Heart left ventricle (tissue), 16 donors: ENCODE results near the gene KCNE2. TPM values are rescaled to one million over a fixed set of nuclear protein-coding genes. Genes with fewer than 3 reads are reported as not detected.

ENCODE experiments used
- ATAC-seq, 4 donors: fragments of 200-7000 bp; cut with Tn5 transposase; one replicate each; pipeline ENCODE4 v1.9.1; 2020 to 2022; ENCODE audit warnings: moderate library complexity in 4 of 4, mild to moderate bottlenecking in 3 of 4, moderate number of reproducible peaks in 1 of 4
- DNase-seq, 5 donors: peaks; one replicate each; pipeline ENCODE4 v3.0.0-alpha.2; 2020
- H3K27ac ChIP-seq, 12 donors: fragments of 200-600 bp; sonication (generic) in 4 of 12; one replicate each; pipeline versions ENCODE4 v1.5.0 to v1.8.0; 2016 to 2022; ENCODE audit warnings: mild to moderate bottlenecking in 2 of 12
- H3K27me3 ChIP-seq, 9 donors: fragments of 200-600 bp; sonication (generic) in 2 of 9; one replicate each; pipeline versions ENCODE4 v1.5.1 to v1.8.0; 2016 to 2022; ENCODE audit warnings: mild to moderate bottlenecking in 3 of 9
- H3K36me3 ChIP-seq, 9 donors: fragments of 200-600 bp; sonication (generic) in 2 of 9; one replicate each; pipeline versions ENCODE4 v1.5.0 to v1.8.0; 2018 to 2022; ENCODE audit warnings: mild to moderate bottlenecking in 2 of 9
- H3K4me1 ChIP-seq, 12 donors: fragments of 200-600 bp; sonication (generic) in 4 of 12; one replicate each; pipeline versions ENCODE4 v1.5.0 to v1.8.0; 2016 to 2022; ENCODE audit warnings: mild to moderate bottlenecking in 3 of 12
- H3K4me3 ChIP-seq, 12 donors: fragments of 200-600 bp; sonication (generic) in 4 of 12; one replicate each; pipeline versions ENCODE4 v1.5.0 to v1.8.0; 2017 to 2022; ENCODE audit warnings: mild to moderate bottlenecking in 9 of 12, moderate library complexity in 4 of 12
- H3K9me3 ChIP-seq, 12 donors: fragments of 200-600 bp; sonication (generic) in 4 of 12; one replicate each; pipeline versions ENCODE4 v1.5.0 to v1.8.0; 2016 to 2022; ENCODE audit warnings: mild to moderate bottlenecking in 1 of 12
- CTCF ChIP-seq, 12 donors: fragments of 200-600 bp; sonication (generic) in 4 of 12; IDR thresholded peaks; one replicate each; pipeline versions ENCODE4 v1.5.0 to v1.8.0; 2018 to 2022; ENCODE audit warnings: antibody characterized with exemption in 12 of 12, mild to moderate bottlenecking in 5 of 12
- POLR2A ChIP-seq, 2 donors: fragments of 450-650 bp; IDR thresholded peaks; one replicate each; pipeline ENCODE4 v1.6.1; 2017; ENCODE audit warnings: antibody characterized with exemption in 2 of 2, mild to moderate bottlenecking in 2 of 2, moderate library complexity in 2 of 2
- WGBS, 4 donors: extraction: QIAGEN DNeasy Blood & Tissue Kit in 2 of 4; methylation state at CpG; one replicate each; pipeline versions ENCODE4 v1.1.5 to v1.1.7; 2013 to 2018; 5-methylcytosine and 5-hydroxymethylcytosine counted together
- intact Hi-C, 10 donors: fragments of 100-400 bp; cut with DNase I; formaldehyde crosslinking; loops; one replicate each; pipeline versions ENCODE4 v1.11.1 to v1.14.2; 2022
- polyA plus RNA-seq, 2 donors: library from polyadenylated mRNA; stranded (reverse); fragments of 200-250 nt; gene quantifications; one replicate each; pipeline ENCODE4 v1.2.3, GENCODE V29; 2013
- total RNA-seq, 9 donors: library from RNA; depleted of rRNA in 2 of 9; stranded (reverse); fragments of >200 nt in 2 of 9; fragmentation: NEBNext Ultra II Directional in 3 of 9; extraction: Animal tissue kit (Norgen Biotek cat#: 25700) in 3 of 9; gene quantifications; one replicate each; pipeline versions ENCODE4 v1.1.0 to v1.2.4, GENCODE V29; 2016 to 2023
- donor health status: ischemic (EF 13 %, LVEDD 7.1; RV severe dilation, severe dysfunction).
- donor health status: healthy with polysubstance abuse.
- donor health status: DM: no; HTN: yes; CAD: no.
- donor health status: DM: no; HTN: no; CAD: no.
- donor health status: ischemic (EF 25% LVEDD 6.9; RV normal size, moderate dysfunction).
- donor health status: ischemic (EF 25% LVEDD 5.7; RV mildly dilated, moderate dysfunction).
- donor health status: healthy.
- donor health status: DM: yes; HTN: yes; CAD: no.
- donor health status: ischemic (EF 35%, LVEDD 5.7; RV mildly dilated, moderate dysfunction).
- donor health status: nonischemic (EF 11% LVEDD 7.7; RV severe dilation, severe dysfunction).
- donor health status: DM: yes; HTN: yes; CAD: no.
- donor health status: PGD.
- donor health status: ischemic (EF 29% LVEDD 5.4; RV normal size, mild dysfunction).
- donor health status: nonischemic (EF 23%, LVEDD 6.1; RV moderate dilation, normal function).

The KCNE2 gene
- total and polyA plus RNA-seq, 11 donors = 0.07 TPM; not detected in 10

- Histone ChIP-seq H3K9me3 (no peaks in the 10 kb centered on the region), H3K4me3 (no peak overlapping the region), H3K36me3 (no peaks in the 10 kb centered on the region), H3K27ac (no peak overlapping the region), H3K4me1 (peaks cover 0 to 21% (median 13%) of the 10 kb centered on the region in 12 donors), H3K27me3 (no peaks in the 10 kb centered on the region)
- 83 to 89% (median 86%) methylated on average over 6 of the region's 6 CpGs for WGBS, 4 donors
- ATAC-seq (no peak), DNase-seq (no peak)
- TF ChIP-seq CTCF (IDR thresholded peaks at IDR 0.05) (no peak), POLR2A (IDR thresholded peaks at IDR 0.05) (no peak)
- intact Hi-C loops = loop anchor here in 1 of 10 donors (10.0 kb wide), 1 partner anchor 401 kb away; no protein-coding TSS in a partner anchor
Measured at GRCh38 chr21:34335316-34335715, 28.5 kb upstream of the KCNE2 start.

- H3K4me1 ChIP-seq = peaks cover 0 to 21% (median 13%) of the 10 kb centered on the region in 12 donors
- no peaks in the 10 kb centered on the region for H3K27me3 ChIP-seq
- DNase-seq (no peak), ATAC-seq (peak in 3 of 4 donors; percentile 35 to 55 (median 42))
- no peak overlapping the region for H3K4me3 ChIP-seq
- H3K27ac ChIP-seq = peak overlapping the region in 2 of 12 donors; percentile 30 to 47
- 32 to 58% (median 46%) methylated on average over 5 of the region's 5 CpGs for WGBS, 4 donors
- H3K36me3 ChIP-seq = no peaks in the 10 kb centered on the region
- no peaks in the 10 kb centered on the region for H3K9me3 ChIP-seq
- no peak for TF ChIP-seq POLR2A (IDR thresholded peaks at IDR 0.05)
- TF ChIP-seq CTCF (IDR thresholded peaks at IDR 0.05) = no peak
- intact Hi-C loops = loop anchor here in 1 of 10 donors (10.0 kb wide), 1 partner anchor 401 kb away; no protein-coding TSS in a partner anchor
Measured at GRCh38 chr21:34336245-34336644, 27.6 kb upstream of the KCNE2 start.

- no peaks in the 10 kb centered on the region for H3K27me3 ChIP-seq
- H3K27ac ChIP-seq = peak overlapping the region in 2 of 12 donors; percentile 30 to 47
- ATAC-seq = peak; percentile 13 to 37 (median 22)
- DNase-seq = no peak
- H3K36me3 ChIP-seq = no peaks in the 10 kb centered on the region
- TF ChIP-seq POLR2A (IDR thresholded peaks at IDR 0.05) = no peak
- no peak for TF ChIP-seq CTCF (IDR thresholded peaks at IDR 0.05)
- H3K9me3 ChIP-seq = no peaks in the 10 kb centered on the region
- WGBS, 4 donors = 58 to 68% (median 62%) methylated on average over 11 to 13 of the region's 13 CpGs
- H3K4me1 ChIP-seq = peaks cover 0 to 21% (median 13%) of the 10 kb centered on the region in 12 donors
- intact Hi-C loops = loop anchor here in 1 of 10 donors (10.0 kb wide), 1 partner anchor 402 kb away; no protein-coding TSS in a partner anchor
- no peak overlapping the region for H3K4me3 ChIP-seq
Measured at GRCh38 chr21:34336756-34337391, 26.9 kb upstream of the KCNE2 start.

GRCh38 chr21:34337741-34338140 is 26.1 kb upstream of the KCNE2 start:
- H3K27me3 ChIP-seq = no peaks in the 10 kb centered on the region
- H3K27ac ChIP-seq = no peak overlapping the region
- peak in 3 of 4 donors; percentile 54 to 76 (median 64) for ATAC-seq
- intact Hi-C loops = loop anchor here in 1 of 10 donors (10.0 kb wide), 1 partner anchor 403 kb away; no protein-coding TSS in a partner anchor
- H3K4me3 ChIP-seq = no peak overlapping the region
- H3K4me1 ChIP-seq = peaks cover 0 to 26% (median 13%) of the 10 kb centered on the region in 12 donors
- no peaks in the 10 kb centered on the region for H3K36me3 ChIP-seq
- H3K9me3 ChIP-seq = no peaks in the 10 kb centered on the region
- WGBS, 4 donors = 41 to 71% (median 44%) methylated on average over 6 of the region's 6 CpGs
- TF ChIP-seq POLR2A (IDR thresholded peaks at IDR 0.05) (no peak), CTCF (IDR thresholded peaks at IDR 0.05) (no peak)
- no peak for DNase-seq
